ENCODE measurements around the gene NHSL1.

Gene NHSL1

GRCh38 chr6:138397128-138398122, 101.9 kb downstream of the NHSL1 start:
- no peak for DNase-seq

GRCh38 chr6:138396709-138397108, 102.6 kb downstream of the NHSL1 start:
- no peak for DNase-seq

- DNase-seq: peak; percentile 92
Observed at GRCh38 chr6:138393871-138394783, 105.2 kb downstream of the NHSL1 start.

- DNase-seq: no peak
Observed at GRCh38 chr6:138389551-138389950, 109.7 kb downstream of the NHSL1 start.

GRCh38 chr6:138387577-138388368, 111.5 kb downstream of the NHSL1 start:
- DNase-seq: no peak

- peak; percentile 59 for DNase-seq
Observed at GRCh38 chr6:138386897-138387296, 112.4 kb downstream of the NHSL1 start.

GRCh38 chr6:138383776-138384175, 115.5 kb downstream of the NHSL1 start:
- no peak for DNase-seq

GRCh38 chr6:138382498-138383265, 116.6 kb downstream of the NHSL1 start:
- no peak for DNase-seq

- DNase-seq: no peak
Observed at GRCh38 chr6:138378463-138378862, 120.8 kb downstream of the NHSL1 start.

- DNase-seq: no peak
Observed at GRCh38 chr6:138377844-138378243, 121.5 kb downstream of the NHSL1 start, which contains the start of gene SMIM28. TSS of gene SMIM28 (plus strand) at chr6:138377905. CDS start at chr6:138378073, 168 bp downstream.

GRCh38 chr6:138377042-138377441, 122.3 kb downstream of the NHSL1 start:
- no peak for DNase-seq

- no peak for DNase-seq
Observed at GRCh38 chr6:138374815-138375214, 124.5 kb downstream of the NHSL1 start.

- DNase-seq: no peak
Observed at GRCh38 chr6:138374230-138374629, 125.1 kb downstream of the NHSL1 start.

GRCh38 chr6:138372711-138373463, 126.4 kb downstream of the NHSL1 start:
- no peak for DNase-seq

Measured in MV-4-11 (cell line).